ENCODE measurements around the gene AP1S1.

- TF ChIP-seq, protein P1, sequence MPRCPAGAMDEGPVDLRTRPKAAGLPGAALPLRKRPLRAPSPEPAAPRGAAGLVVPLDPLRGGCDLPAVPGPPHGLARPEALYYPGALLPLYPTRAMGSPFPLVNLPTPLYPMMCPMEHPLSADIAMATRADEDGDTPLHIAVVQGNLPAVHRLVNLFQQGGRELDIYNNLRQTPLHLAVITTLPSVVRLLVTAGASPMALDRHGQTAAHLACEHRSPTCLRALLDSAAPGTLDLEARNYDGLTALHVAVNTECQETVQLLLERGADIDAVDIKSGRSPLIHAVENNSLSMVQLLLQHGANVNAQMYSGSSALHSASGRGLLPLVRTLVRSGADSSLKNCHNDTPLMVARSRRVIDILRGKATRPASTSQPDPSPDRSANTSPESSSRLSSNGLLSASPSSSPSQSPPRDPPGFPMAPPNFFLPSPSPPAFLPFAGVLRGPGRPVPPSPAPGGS (IDR thresholded peaks at IDR 0.05) = 0 out of 3 replicates have a peak, but pooled peaks have one; percentile 53
- TF ChIP-seq POLR2A (IDR thresholded peaks at IDR 0.05; ENCODE audit: low read length) = no peak
- TF ChIP-seq, protein P2, sequence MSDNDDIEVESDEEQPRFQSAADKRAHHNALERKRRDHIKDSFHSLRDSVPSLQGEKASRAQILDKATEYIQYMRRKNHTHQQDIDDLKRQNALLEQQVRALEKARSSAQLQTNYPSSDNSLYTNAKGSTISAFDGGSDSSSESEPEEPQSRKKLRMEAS (IDR thresholded peaks at IDR 0.05) = peak; percentile 94
- TF ChIP-seq BHLHE40 (IDR thresholded peaks at IDR 0.05; ENCODE audit: low read depth, low read length) = peak; percentile 95
Observed at GRCh38 chr7:101138213-101138870, 15.9 kb upstream of the AP1S1 start.

All from A549 (cell line).